NT2/D1 (cell line): ENCODE results near the gene EXT2.
A peak's percentile ranks its signal among the peaks of the same experiment; 100 is the strongest.

Source experiments
- DNase-seq: peaks from one replicate; pipeline ENCODE4 v3.0.0-alpha.2; 2011; ENCODE audit warnings: low read depth, low spot score
- H3K27me3 ChIP-seq: 2 replicates; pipeline ENCODE4 v1.6.0; 2011; ENCODE audit warnings: mild to moderate bottlenecking; ENCODE audit not compliant: insufficient read length, insufficient read depth
- H3K36me3 ChIP-seq: 2 replicates; pipeline ENCODE4 v1.6.1; 2011; ENCODE audit warnings: mild to moderate bottlenecking, low read length, mixed read lengths; ENCODE audit not compliant: insufficient read depth, insufficient read length
- H3K4me1 ChIP-seq: 2 replicates; pipeline ENCODE4 v1.5.1; 2011; ENCODE audit not compliant: insufficient read depth, insufficient read length
- H3K4me3 ChIP-seq: 2 replicates; pipeline ENCODE4 v1.5.1; 2011; ENCODE audit warnings: low read depth; ENCODE audit not compliant: insufficient read length
- H3K9ac ChIP-seq: 2 replicates; pipeline ENCODE4 v1.6.0; 2011; ENCODE audit warnings: low read depth; ENCODE audit not compliant: insufficient read length
- H3K9me3 ChIP-seq: 2 replicates; pipeline ENCODE4 v1.5.1; 2011; ENCODE audit warnings: mild to moderate bottlenecking, low read length; ENCODE audit not compliant: insufficient read depth
- SUZ12 ChIP-seq: IDR thresholded peaks from 2 replicates; pipeline ENCODE4 v1.6.1; 2011; ENCODE audit not compliant: insufficient read length, insufficient read depth; ENCODE audit errors: extremely low read depth
- YY1 ChIP-seq: IDR thresholded peaks from 2 replicates; pipeline ENCODE4 v1.6.1; 2011; ENCODE audit not compliant: insufficient read length, insufficient read depth
- ZNF274 ChIP-seq: IDR thresholded peaks from 2 replicates; pipeline ENCODE4 v1.6.1; 2011; ENCODE audit warnings: mild to moderate bottlenecking, low read depth, low read length

Gene EXT2

GRCh38 chr11:44058275-44058674 is 37.2 kb upstream of the EXT2 start:
- TF ChIP-seq YY1 (no peak), SUZ12 (no peak), ZNF274 (no peak)
- Histone ChIP-seq H3K27me3 (no peaks in the 10 kb centered on the region), H3K9me3 (no peaks in the 10 kb centered on the region), H3K36me3 (no peaks in the 10 kb centered on the region), H3K9ac (no peak overlapping the region), H3K4me3 (no peak overlapping the region), H3K4me1 (no peaks in the 10 kb centered on the region)
- DNase-seq: no peak

- no peak overlapping the region for H3K9ac ChIP-seq
- H3K36me3 ChIP-seq: peaks cover 21% of the 10 kb centered on the region
- H3K27me3 ChIP-seq: no peaks in the 10 kb centered on the region
- peak; percentile 90 for DNase-seq
- peaks cover 10% of the 10 kb centered on the region for H3K4me1 ChIP-seq
- H3K9me3 ChIP-seq: no peaks in the 10 kb centered on the region; the same call in 1 of the 2 replicates
- H3K4me3 ChIP-seq: no peak overlapping the region
- no peak for TF ChIP-seq ZNF274
- no peak for TF ChIP-seq SUZ12
- TF ChIP-seq YY1: no peak
Observed at GRCh38 chr11:44065161-44065661, 30.3 kb upstream of the EXT2 start.

DNA sequence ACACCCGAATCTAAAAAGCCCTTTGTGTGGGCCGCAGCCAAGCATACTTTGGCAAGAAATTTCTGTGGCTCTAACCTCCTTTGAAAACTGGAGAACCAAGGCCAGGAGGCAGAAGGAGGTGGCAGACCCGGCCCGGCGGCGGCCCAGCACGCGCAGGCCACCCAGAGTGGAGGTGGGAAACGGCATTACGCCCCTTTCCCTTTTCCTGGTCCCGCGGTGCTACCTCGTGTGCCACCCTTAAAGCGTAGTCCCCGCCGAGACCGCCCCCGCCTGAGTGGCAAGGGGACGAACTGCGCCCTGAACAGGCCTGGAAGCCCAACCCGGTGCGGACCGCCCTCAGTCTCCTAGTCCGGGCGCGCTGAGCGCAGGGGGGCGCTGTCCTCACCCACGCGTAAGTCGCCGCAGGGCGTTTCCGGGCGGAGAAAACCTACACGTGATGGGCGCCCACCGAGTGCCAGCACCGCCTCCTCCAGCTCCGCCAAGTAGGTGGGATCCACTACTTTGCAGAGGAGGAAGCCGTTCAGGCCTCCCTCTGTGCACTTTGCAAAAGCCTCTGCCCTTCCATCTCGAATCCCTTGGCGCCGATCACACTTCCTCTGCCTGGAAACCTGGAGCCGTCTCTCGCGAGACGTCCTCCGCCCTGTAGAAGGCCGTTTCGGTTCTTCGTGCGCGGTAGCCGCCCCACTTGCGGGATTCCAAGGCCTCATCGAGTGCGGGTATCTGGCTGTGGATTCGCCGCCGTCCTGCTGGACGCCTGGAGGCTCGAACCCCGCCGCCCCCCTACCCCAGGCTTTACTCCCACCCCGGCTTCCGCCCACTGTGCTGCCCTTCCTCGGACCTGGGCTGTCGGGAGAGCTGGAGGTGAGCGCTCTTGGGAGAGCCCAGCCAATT is 29.4 kb upstream of the EXT2 start, which contains the start of gene ACCS:
Gene ACCS, plus strand, starts transcription at position 430 of the 891 bp plus-strand sequence. CDS start 1,358 bp downstream, outside the sequence.
- Histone ChIP-seq H3K36me3 (peaks cover 30% of the 10 kb centered on the region), H3K9ac (peak within 1 kb of the TSS; percentile 84), H3K9me3 (no peaks in the 10 kb centered on the region; the same call in 1 of the 2 replicates), H3K4me1 (peaks cover 10% of the 10 kb centered on the region), H3K27me3 (no peaks in the 10 kb centered on the region), H3K4me3 (peak within 1 kb of the TSS; percentile 60)
- DNase-seq: peak; percentile 97
- no peak for TF ChIP-seq ZNF274
- TF ChIP-seq YY1: no peak
- TF ChIP-seq SUZ12: no peak

DNA sequence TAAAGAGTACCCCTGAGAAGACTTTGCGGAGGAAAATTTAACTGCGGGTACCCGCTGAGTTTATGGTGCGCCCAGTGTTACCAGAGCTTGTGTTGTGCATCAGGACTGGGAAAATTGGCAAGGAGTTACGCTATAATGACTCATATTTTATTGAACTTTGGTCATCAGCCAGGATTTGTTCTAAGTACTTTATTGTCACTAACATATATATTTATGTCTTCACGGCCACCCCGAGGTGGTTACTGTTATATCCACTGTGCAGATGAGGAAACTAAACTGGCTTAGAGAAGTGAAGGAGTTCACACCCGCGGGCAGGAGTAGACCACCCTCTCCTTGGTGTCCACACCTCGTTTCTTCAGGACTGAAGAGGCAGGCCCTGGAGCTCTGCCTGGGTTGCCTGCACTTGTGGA is 28.7 kb upstream of the EXT2 start:
- no peaks in the 10 kb centered on the region; the same call in 1 of the 2 replicates for H3K9me3 ChIP-seq
- H3K36me3 ChIP-seq: peaks cover 36% of the 10 kb centered on the region
- peak overlapping the region; percentile 84 for H3K9ac ChIP-seq
- no peak for DNase-seq
- peaks cover 10% of the 10 kb centered on the region for H3K4me1 ChIP-seq
- peak overlapping the region; percentile 60 for H3K4me3 ChIP-seq
- TF ChIP-seq SUZ12 (no peak), ZNF274 (no peak), YY1 (no peak)
- H3K27me3 ChIP-seq: no peaks in the 10 kb centered on the region

- peak overlapping the region; percentile 60 for H3K4me3 ChIP-seq
Observed at GRCh38 chr11:44067266-44067665, 28.2 kb upstream of the EXT2 start.

DNA sequence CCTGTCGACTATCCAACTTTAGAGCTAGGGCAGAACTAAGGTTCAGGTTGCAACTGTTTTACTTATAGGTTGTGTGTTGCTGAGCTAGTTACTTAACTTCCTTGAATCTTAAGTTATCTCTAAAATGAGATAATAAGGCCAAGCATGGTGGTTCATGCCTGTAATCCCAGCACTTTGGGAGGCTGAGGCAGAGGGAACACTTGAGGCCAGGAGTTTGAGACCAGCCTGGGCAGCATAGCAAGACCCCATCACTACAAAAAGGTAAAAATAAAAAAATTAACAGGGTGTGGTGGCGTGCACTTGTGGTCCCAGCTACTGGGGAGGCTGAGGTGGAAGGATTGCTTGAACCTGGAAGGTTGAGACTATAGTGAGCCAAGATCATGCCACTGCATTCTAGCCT is 27.3 kb upstream of the EXT2 start:
- no peak for TF ChIP-seq SUZ12
- TF ChIP-seq ZNF274: no peak
- TF ChIP-seq YY1: no peak
- Histone ChIP-seq H3K9ac (no peak overlapping the region), H3K4me3 (no peak overlapping the region), H3K36me3 (peaks cover 46% of the 10 kb centered on the region), H3K9me3 (no peaks in the 10 kb centered on the region; the same call in 1 of the 2 replicates), H3K27me3 (no peaks in the 10 kb centered on the region), H3K4me1 (peaks cover 10% of the 10 kb centered on the region)
- DNase-seq: no peak

More at GRCh38 chr11:44067266-44067665, 28.2 kb upstream of the EXT2 start:
- H3K36me3 ChIP-seq: peaks cover 39% of the 10 kb centered on the region
- no peaks in the 10 kb centered on the region; the same call in 1 of the 2 replicates for H3K9me3 ChIP-seq
- no peak for DNase-seq
- no peaks in the 10 kb centered on the region for H3K27me3 ChIP-seq
- peaks cover 10% of the 10 kb centered on the region for H3K4me1 ChIP-seq
- no peak for TF ChIP-seq ZNF274
- no peak for TF ChIP-seq SUZ12
- TF ChIP-seq YY1: no peak
- H3K9ac ChIP-seq: peak overlapping the region; percentile 84

DNA sequence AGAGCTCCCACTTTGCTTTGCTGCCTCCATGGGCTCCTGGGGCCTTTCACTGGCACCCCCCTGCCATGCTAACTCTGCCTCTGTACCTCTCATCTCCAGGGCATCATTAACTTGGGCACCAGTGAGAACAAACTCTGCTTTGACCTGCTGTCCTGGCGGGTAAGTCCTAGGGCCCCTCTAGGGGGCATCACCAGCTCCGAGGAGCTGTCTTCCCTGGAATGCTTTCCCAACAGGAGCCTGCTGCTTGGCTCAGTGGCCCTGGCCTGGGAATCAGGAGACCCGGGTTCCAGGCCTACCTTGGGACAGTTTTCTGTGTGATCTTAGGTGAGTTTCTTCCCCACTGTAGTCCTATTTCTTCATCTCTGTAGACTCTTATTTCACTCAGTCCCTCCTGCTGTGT is 24.3 kb upstream of the EXT2 start:
- Histone ChIP-seq H3K4me3 (no peak overlapping the region), H3K36me3 (peaks cover 73% of the 10 kb centered on the region), H3K27me3 (no peaks in the 10 kb centered on the region), H3K4me1 (peaks cover 7% of the 10 kb centered on the region), H3K9me3 (no peaks in the 10 kb centered on the region; the same call in 1 of the 2 replicates), H3K9ac (no peak overlapping the region)
- no peak for DNase-seq
- no peak for TF ChIP-seq ZNF274
- TF ChIP-seq SUZ12: no peak
- TF ChIP-seq YY1: no peak
